Astrocyte (in vitro differentiated cells and primary cell): ENCODE measurements around the gene GMPPA. TPM values are rescaled to one million over a fixed set of nuclear protein-coding genes. Genes with fewer than 3 reads are reported as not detected.

ENCODE experiments used
- DNase-seq: peaks from one replicate; pipeline ENCODE4 v3.0.0-alpha.2; 2010; ENCODE audit warnings: low read depth
- FAIRE-seq: peaks from 2 replicates; lab custom pipeline; 2011; peaks lifted over from hg19 to GRCh38; lab: Jason Lieb, UNC
- H2AFZ ChIP-seq: 2 replicates; pipeline ENCODE4 v1.6.0; 2012; ENCODE audit warnings: low read depth, low read length, inconsistent platforms
- H3K27ac ChIP-seq: 2 replicates; pipeline ENCODE4 v1.5.1; 2011; ENCODE audit warnings: low read depth, low read length, inconsistent platforms
- H3K27me3 ChIP-seq: 2 replicates; pipeline ENCODE4 v1.6.0; 2011; ENCODE audit warnings: low read length, inconsistent platforms; ENCODE audit not compliant: insufficient read depth
- H3K36me3 ChIP-seq: 2 replicates; pipeline ENCODE4 v1.5.1; 2011; ENCODE audit warnings: low read length, inconsistent platforms; ENCODE audit not compliant: insufficient read depth
- H3K4me1 ChIP-seq: 2 replicates; pipeline ENCODE4 v1.5.1; 2011; ENCODE audit warnings: low read length, inconsistent platforms; ENCODE audit not compliant: insufficient read depth
- H3K4me2 ChIP-seq: 2 replicates; pipeline ENCODE4 v1.6.0; 2012; ENCODE audit warnings: low read length, inconsistent platforms
- H3K4me3 ChIP-seq: 2 replicates; pipeline ENCODE4 v1.5.1; 2011; ENCODE audit warnings: low read depth, mild to moderate bottlenecking, low read length, inconsistent platforms; ENCODE audit not compliant: insufficient read depth
- H3K79me2 ChIP-seq: 2 replicates; pipeline ENCODE4 v1.6.0; 2012; ENCODE audit warnings: mild to moderate bottlenecking, low read length, inconsistent platforms; ENCODE audit not compliant: insufficient read depth
- H3K9ac ChIP-seq: 2 replicates; pipeline ENCODE4 v1.6.0; 2012; ENCODE audit warnings: mild to moderate bottlenecking, low read length, inconsistent platforms
- H3K9me3 ChIP-seq: 2 replicates; pipeline ENCODE4 v1.5.1; 2012; ENCODE audit warnings: low read depth, mild to moderate bottlenecking, low read length, inconsistent platforms; ENCODE audit not compliant: insufficient read depth
- H4K20me1 ChIP-seq: 2 replicates; pipeline ENCODE4 v1.6.0; 2012; ENCODE audit warnings: low read length, inconsistent platforms; ENCODE audit not compliant: insufficient read depth
- H3K27ac Mint-ChIP-seq: one replicate; pipeline ENCODE4 v1.8.0; 2021; ENCODE audit warnings: mild to moderate bottlenecking, mixed read lengths; ENCODE audit not compliant: unreplicated experiment
- H3K27me3 Mint-ChIP-seq: one replicate; pipeline ENCODE4 v1.8.0; 2021; ENCODE audit warnings: low read depth, mixed read lengths; ENCODE audit not compliant: unreplicated experiment
- H3K36me3 Mint-ChIP-seq: one replicate; pipeline ENCODE4 v1.8.0; 2021; ENCODE audit warnings: low read depth, mixed read lengths; ENCODE audit not compliant: unreplicated experiment
- H3K4me1 Mint-ChIP-seq: one replicate; pipeline ENCODE4 v1.8.0; 2021; ENCODE audit warnings: low read depth, mixed read lengths; ENCODE audit not compliant: unreplicated experiment
- H3K4me3 Mint-ChIP-seq: one replicate; pipeline ENCODE4 v1.8.0; 2021; ENCODE audit warnings: mild to moderate bottlenecking, moderate library complexity, mixed read lengths; ENCODE audit not compliant: unreplicated experiment
- H3K9me3 Mint-ChIP-seq: one replicate; pipeline ENCODE4 v1.8.0; 2021; ENCODE audit warnings: mild to moderate bottlenecking, mixed read lengths; ENCODE audit not compliant: unreplicated experiment
- EZH2 ChIP-seq: IDR thresholded peaks from 2 replicates; pipeline ENCODE4 v1.6.1; 2012; ENCODE audit warnings: mild to moderate bottlenecking, low read length, inconsistent platforms; ENCODE audit not compliant: insufficient read depth
- total RNA-seq: library from RNA; stranded (reverse); gene quantifications from 2 replicates; pipeline ENCODE4 v1.2.1, GENCODE V29; 2021
- TF ChIP-seq, protein P1 (sequence below): IDR thresholded peaks from 2 replicates; pipeline ENCODE4 v1.5.1; 2011; ENCODE audit warnings: low read depth, mild to moderate bottlenecking, inconsistent platforms, low read length, moderate library complexity; ENCODE audit not compliant: insufficient read depth

GMPPA gene
- total RNA-seq, 1 donor from 2014 or later = 49.5 TPM

DNA sequence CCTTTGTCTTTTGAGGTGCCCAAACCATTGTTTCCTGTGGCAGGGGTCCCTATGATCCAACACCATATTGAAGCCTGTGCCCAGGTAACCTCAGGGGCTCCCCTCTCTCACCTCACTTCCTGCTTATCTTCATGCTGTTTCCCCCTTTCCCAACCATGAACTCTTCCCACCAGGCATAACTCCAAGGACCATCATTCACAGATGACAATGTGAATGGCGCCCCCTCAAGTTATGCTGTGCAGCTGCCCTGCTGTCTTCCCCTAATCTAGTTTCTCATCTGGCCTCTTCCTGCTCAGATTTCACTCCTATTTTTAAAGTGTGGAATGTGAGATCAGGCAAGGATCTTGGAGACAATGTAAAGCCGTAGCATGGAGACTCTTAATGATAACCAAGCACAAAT, 1.4 kb downstream of the GMPPA start:
- Histone ChIP-seq H3K9ac (peak overlapping the region; percentile 100), H3K4me2 (peak overlapping the region; percentile 98), H3K27ac (peak overlapping the region; percentile 7), H3K36me3 (peaks cover 7% of the 10 kb centered on the region), H3K4me3 (no peak overlapping the region), H3K79me2 (peaks cover 18% of the 10 kb centered on the region), H3K4me1 (peaks cover 39% of the 10 kb centered on the region), H4K20me1 (no peaks in the 10 kb centered on the region), H2AFZ (no peak overlapping the region), H3K27me3 (peaks cover 15% of the 10 kb centered on the region), H3K9me3 (no peaks in the 10 kb centered on the region)
- FAIRE-seq = no peak
- Mint-ChIP-seq H3K27me3 (peaks cover 12% of the 10 kb centered on the region), H3K9me3 (peaks cover 4% of the 10 kb centered on the region), H3K4me1 (peaks cover 23% of the 10 kb centered on the region), H3K4me3 (peak overlapping the region; percentile 98), H3K27ac (peak overlapping the region; percentile 96), H3K36me3 (peaks cover 16% of the 10 kb centered on the region)
- TF ChIP-seq EZH2 = no peak
- TF ChIP-seq, protein P1, sequence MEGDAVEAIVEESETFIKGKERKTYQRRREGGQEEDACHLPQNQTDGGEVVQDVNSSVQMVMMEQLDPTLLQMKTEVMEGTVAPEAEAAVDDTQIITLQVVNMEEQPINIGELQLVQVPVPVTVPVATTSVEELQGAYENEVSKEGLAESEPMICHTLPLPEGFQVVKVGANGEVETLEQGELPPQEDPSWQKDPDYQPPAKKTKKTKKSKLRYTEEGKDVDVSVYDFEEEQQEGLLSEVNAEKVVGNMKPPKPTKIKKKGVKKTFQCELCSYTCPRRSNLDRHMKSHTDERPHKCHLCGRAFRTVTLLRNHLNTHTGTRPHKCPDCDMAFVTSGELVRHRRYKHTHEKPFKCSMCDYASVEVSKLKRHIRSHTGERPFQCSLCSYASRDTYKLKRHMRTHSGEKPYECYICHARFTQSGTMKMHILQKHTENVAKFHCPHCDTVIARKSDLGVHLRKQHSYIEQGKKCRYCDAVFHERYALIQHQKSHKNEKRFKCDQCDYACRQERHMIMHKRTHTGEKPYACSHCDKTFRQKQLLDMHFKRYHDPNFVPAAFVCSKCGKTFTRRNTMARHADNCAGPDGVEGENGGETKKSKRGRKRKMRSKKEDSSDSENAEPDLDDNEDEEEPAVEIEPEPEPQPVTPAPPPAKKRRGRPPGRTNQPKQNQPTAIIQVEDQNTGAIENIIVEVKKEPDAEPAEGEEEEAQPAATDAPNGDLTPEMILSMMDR = no peak
- peak; percentile 32 for DNase-seq

DNA sequence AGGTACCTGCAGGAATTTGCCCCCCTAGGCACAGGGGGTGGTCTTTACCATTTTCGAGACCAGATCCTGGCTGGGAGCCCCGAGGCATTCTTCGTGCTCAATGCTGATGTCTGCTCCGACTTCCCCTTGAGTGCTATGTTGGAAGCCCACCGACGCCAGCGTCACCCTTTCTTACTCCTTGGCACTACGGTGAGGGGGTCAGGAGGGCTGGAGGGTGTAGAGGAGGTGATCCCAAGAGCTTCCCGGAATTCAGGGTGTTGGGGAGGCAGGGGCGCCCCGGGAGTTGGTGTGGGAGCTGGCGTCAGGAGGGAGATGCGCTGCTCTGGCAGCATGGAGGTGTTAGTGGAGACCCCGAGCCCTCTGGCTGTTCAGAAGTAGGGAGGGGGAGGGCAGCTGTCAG, 3.2 kb downstream of the GMPPA start:
- Histone ChIP-seq H2AFZ (no peak overlapping the region), H4K20me1 (no peaks in the 10 kb centered on the region), H3K36me3 (peaks cover 7% of the 10 kb centered on the region), H3K79me2 (peaks cover 18% of the 10 kb centered on the region), H3K9ac (no peak overlapping the region), H3K4me1 (peaks cover 34% of the 10 kb centered on the region), H3K4me3 (no peak overlapping the region), H3K27me3 (peaks cover 5% of the 10 kb centered on the region), H3K4me2 (no peak overlapping the region), H3K9me3 (no peaks in the 10 kb centered on the region), H3K27ac (no peak overlapping the region)
- H3K4me3 Mint-ChIP-seq = no peak overlapping the region
- no peak for TF ChIP-seq EZH2
- TF ChIP-seq, protein P1 = no peak
- peaks cover 18% of the 10 kb centered on the region for H3K36me3 Mint-ChIP-seq
- H3K27me3 Mint-ChIP-seq = peaks cover 6% of the 10 kb centered on the region
- no peak for DNase-seq
- H3K9me3 Mint-ChIP-seq = peaks cover 2% of the 10 kb centered on the region
- H3K4me1 Mint-ChIP-seq = peaks cover 23% of the 10 kb centered on the region
- H3K27ac Mint-ChIP-seq = no peak overlapping the region
- FAIRE-seq = no peak

DNA sequence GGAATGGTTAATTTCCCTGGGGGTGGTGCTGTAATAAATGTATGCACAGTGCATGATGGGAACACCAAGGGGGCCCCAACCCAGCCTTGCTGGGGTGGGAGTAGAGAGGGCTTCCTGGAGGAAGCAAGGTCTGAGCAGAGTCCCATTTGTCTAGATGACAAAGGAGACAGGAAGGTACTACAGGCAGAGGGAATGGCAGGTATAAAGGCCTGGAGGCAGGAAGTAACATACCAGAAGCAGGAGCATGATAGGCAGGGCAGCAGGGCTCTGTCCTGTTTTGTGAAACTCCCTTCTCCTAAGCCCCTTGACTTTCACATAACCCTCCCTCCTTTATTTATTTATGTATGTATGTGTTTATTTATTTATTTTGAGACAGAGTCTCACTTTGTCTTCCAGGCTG, 3.9 kb downstream of the GMPPA start:
- Mint-ChIP-seq H3K27ac (no peak overlapping the region), H3K9me3 (peaks cover 2% of the 10 kb centered on the region), H3K27me3 (peaks cover 2% of the 10 kb centered on the region), H3K36me3 (peaks cover 21% of the 10 kb centered on the region), H3K4me3 (no peak overlapping the region), H3K4me1 (peaks cover 23% of the 10 kb centered on the region)
- DNase-seq (no peak), FAIRE-seq (no peak)
- Histone ChIP-seq H3K9me3 (no peaks in the 10 kb centered on the region), H3K36me3 (peaks cover 7% of the 10 kb centered on the region), H3K27ac (no peak overlapping the region), H3K4me2 (no peak overlapping the region), H3K27me3 (no peaks in the 10 kb centered on the region), H3K9ac (no peak overlapping the region), H2AFZ (no peak overlapping the region), H3K4me1 (peaks cover 30% of the 10 kb centered on the region), H4K20me1 (peaks cover 5% of the 10 kb centered on the region), H3K79me2 (peaks cover 18% of the 10 kb centered on the region), H3K4me3 (no peak overlapping the region)
- TF ChIP-seq, protein P1 = no peak
- no peak for TF ChIP-seq EZH2
